Measurements from ENCODE around the gene CXCR4. TPM values are rescaled to one million over a fixed set of nuclear protein-coding genes. Genes with fewer than 3 reads are reported as not detected.

CXCR4 gene
- total and polyA plus RNA-seq, 2 of the 4 experiments (the other 2 are of a cell fraction) = not detected

DNA sequence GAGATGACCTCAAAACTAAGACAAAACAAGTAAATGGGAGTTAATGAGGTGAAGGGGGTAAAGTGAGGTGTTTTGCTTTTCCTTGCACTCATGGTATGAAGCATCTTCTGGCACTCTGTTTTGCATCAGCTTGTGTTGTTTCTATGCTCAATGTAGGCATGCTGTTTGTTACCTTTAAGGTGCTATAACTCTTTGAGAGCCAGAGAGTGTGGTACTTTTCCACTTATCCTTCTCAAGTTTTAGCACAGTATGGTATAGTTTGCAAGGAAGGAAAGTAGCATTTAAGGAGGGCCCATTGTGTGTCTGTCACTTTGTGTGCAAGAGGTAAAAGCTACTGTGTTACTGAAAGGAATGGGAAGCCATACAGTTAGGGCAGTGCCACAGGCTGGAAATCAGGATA, 17.5 kb upstream of the CXCR4 start:
- no peaks in the 10 kb centered on the region for H3K36me3 ChIP-seq (ENCODE audit: control insufficient read depth, insufficient read depth, low read length)
- H3K18ac ChIP-seq (ENCODE audit: low read depth, low read length) = no peak overlapping the region
- no peak overlapping the region for H4K5ac ChIP-seq (ENCODE audit: low read depth, low read length)
- no peak overlapping the region for H3K9ac ChIP-seq (ENCODE audit: low read depth, low read length)
- no peak overlapping the region for H3K4me2 ChIP-seq (ENCODE audit: low read depth, low read length)
- no peaks in the 10 kb centered on the region for H3K9me1 ChIP-seq (ENCODE audit: insufficient read depth, low read length)
- no peak overlapping the region for H3K27ac ChIP-seq (ENCODE audit: insufficient read depth, low read length)
- H3K14ac ChIP-seq (replicated peaks; ENCODE audit: low read depth, low read length) = no peak overlapping the region
- no peak overlapping the region for H4K91ac ChIP-seq (ENCODE audit: insufficient read depth, low read depth, low read length)
- no TSS peak for BruUV-seq (replicated peaks)
- H2BK20ac ChIP-seq (ENCODE audit: low read depth, low read length) = no peak overlapping the region
- H4K20me1 ChIP-seq (ENCODE audit: insufficient read depth, low read length) = no peaks in the 10 kb centered on the region
- no peaks in the 10 kb centered on the region for H3K4me1 ChIP-seq (ENCODE audit: control insufficient read depth, insufficient read depth, low read length)
- H2BK5ac ChIP-seq (ENCODE audit: low read depth, low read length, poor library complexity, severe bottlenecking) = no peak overlapping the region
- no peak for ATAC-seq (ENCODE audit: low read depth)
- no peaks in the 10 kb centered on the region for H3K27me3 ChIP-seq (ENCODE audit: control insufficient read depth, insufficient read depth, low read length)
- no peak for TF ChIP-seq ELK1 (IDR thresholded peaks at IDR 0.05; ENCODE audit: borderline replicate concordance, low read depth, low read length)
- TF ChIP-seq MAFK (IDR thresholded peaks at IDR 0.05; ENCODE audit: low read depth, low read length) = no peak
- TF ChIP-seq RCOR1 (IDR thresholded peaks at IDR 0.05; ENCODE audit: insufficient replicate concordance, low read length) = no peak
- TF ChIP-seq RFX5 (IDR thresholded peaks at IDR 0.05; ENCODE audit: low read depth, low read length) = no peak
- no peak for TF ChIP-seq CHD1 (IDR thresholded peaks at IDR 0.05; ENCODE audit: low read depth, low read length)
- no peak for TF ChIP-seq FOS (IDR thresholded peaks at IDR 0.05; ENCODE audit: low read depth, low read length)
- TF ChIP-seq MAZ (IDR thresholded peaks at IDR 0.05; ENCODE audit: borderline replicate concordance, low read depth, low read length) = no peak
- TF ChIP-seq, protein P1, sequence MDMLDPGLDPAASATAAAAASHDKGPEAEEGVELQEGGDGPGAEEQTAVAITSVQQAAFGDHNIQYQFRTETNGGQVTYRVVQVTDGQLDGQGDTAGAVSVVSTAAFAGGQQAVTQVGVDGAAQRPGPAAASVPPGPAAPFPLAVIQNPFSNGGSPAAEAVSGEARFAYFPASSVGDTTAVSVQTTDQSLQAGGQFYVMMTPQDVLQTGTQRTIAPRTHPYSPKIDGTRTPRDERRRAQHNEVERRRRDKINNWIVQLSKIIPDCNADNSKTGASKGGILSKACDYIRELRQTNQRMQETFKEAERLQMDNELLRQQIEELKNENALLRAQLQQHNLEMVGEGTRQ (IDR thresholded peaks at IDR 0.05; ENCODE audit: low read depth, low read length) = no peak
- no peak for TF ChIP-seq NFE2L2 (IDR thresholded peaks at IDR 0.05; ENCODE audit: low read depth, low read length)
- TF ChIP-seq RAD21 (IDR thresholded peaks at IDR 0.05; ENCODE audit: low read length) = no peak
- no peak for TF ChIP-seq BHLHE40 (IDR thresholded peaks at IDR 0.05; ENCODE audit: low read depth, low read length)
- TF ChIP-seq CTCF (conservative IDR thresholded peaks at IDR 0.05; ENCODE audit: low read depth, low read length) = no peak
- TF ChIP-seq POLR2A (IDR thresholded peaks at IDR 0.05; ENCODE audit: low read depth, low read length) = no peak
- TF ChIP-seq CEBPB (IDR thresholded peaks at IDR 0.05; ENCODE audit: low read depth, low read length) = no peak
- no peak for TF ChIP-seq MXI1 (IDR thresholded peaks at IDR 0.05; ENCODE audit: borderline replicate concordance, low read depth, low read length)
- TF ChIP-seq SMC3 (IDR thresholded peaks at IDR 0.05; ENCODE audit: low read depth, low read length) = no peak
- no peak overlapping the region for H3K56ac ChIP-seq (ENCODE audit: extremely low read depth, insufficient read depth, low read length)
- intact Hi-C loops (cut with micrococcal nuclease) (no loop called here), in situ Hi-C loops (cut with MboI; ENCODE audit: low sequenced_read_pairs) (no loop called here), dilution Hi-C loops (cut with HindIII; ENCODE audit: low sequenced_read_pairs, unreplicated experiment) (no loop called here)
- ChIA-PET CTCF (no interaction called here), POLR2A (ENCODE audit: unreplicated experiment) (no interaction called here)
- no peaks in the 10 kb centered on the region for H3K79me1 ChIP-seq (ENCODE audit: low read depth in 1 of 2, low read length in 2 of 2)
- no peak overlapping the region for H4K8ac ChIP-seq (ENCODE audit: low read depth in 2 of 2, low read length in 2 of 2)
- no peak overlapping the region for H3K4me3 ChIP-seq (ENCODE audit: insufficient read depth, low read depth, low read length)
- no peak overlapping the region for H2BK15ac ChIP-seq (ENCODE audit: low read depth, low read length)
- no peak for DNase-seq
- H2AFZ ChIP-seq (replicated peaks; ENCODE audit: low read length, poor library complexity) = no peak overlapping the region
- H2AK9ac ChIP-seq (replicated peaks; ENCODE audit: low read depth, low read length, poor library complexity) = no peak overlapping the region
- H3K4ac ChIP-seq (ENCODE audit: low read depth, low read length) = no peak overlapping the region
- no peaks in the 10 kb centered on the region for H3K9me3 ChIP-seq (ENCODE audit: control insufficient read depth, insufficient read depth, low read length)
- no peak overlapping the region for H3K23ac ChIP-seq (ENCODE audit: low read depth, low read length)
- H2BK120ac ChIP-seq (ENCODE audit: low read depth, low read length) = no peak overlapping the region
- no peak overlapping the region for H2AK5ac ChIP-seq (ENCODE audit: low read depth, low read length)
